ENCODE results near the gene FADS3. TPM values are rescaled to one million over a fixed set of nuclear protein-coding genes. Genes with fewer than 3 reads are reported as not detected.

FADS3 gene
- total and polyA plus RNA-seq, 9 donors, result 10.6 to 85.8 (median 41.3) TPM

GRCh38 chr11:61923166-61924063 lies 32.1 kb upstream of the FADS3 start:
- peak; percentile 10 for TF ChIP-seq POLR2A (IDR thresholded peaks at IDR 0.05)
- TF ChIP-seq CTCF (IDR thresholded peaks at IDR 0.05), result no peak
- Histone ChIP-seq H3K27ac (peak overlapping the region; percentile 76 to 98), H3K36me3 (no peaks in the 10 kb centered on the region), H3K4me1 (ENCODE audit: insufficient read depth) (peaks cover 21% of the 10 kb centered on the region), H3K4me3 (no peak overlapping the region), H3K9me3 (no peaks in the 10 kb centered on the region), H3K27me3 (no peaks in the 10 kb centered on the region)
- intact Hi-C loops (cut with DNase I), result no loop called here
- DNase-seq, result peak; percentile 80 to 85 (median 82)
- WGBS, 3 donors, result 6 to 17% (median 14%) methylated on average over 18 of the region's 18 CpGs

- Histone ChIP-seq H3K27ac (peak overlapping the region; percentile 76 to 98), H3K27me3 (no peaks in the 10 kb centered on the region), H3K4me3 (no peak overlapping the region), H3K36me3 (no peaks in the 10 kb centered on the region), H3K4me1 (ENCODE audit: insufficient read depth) (peaks cover 26% of the 10 kb centered on the region), H3K9me3 (no peaks in the 10 kb centered on the region)
- DNase-seq, result peak; percentile 84 to 94 (median 91)
- intact Hi-C loops (cut with DNase I), result no loop called here
- WGBS, 3 donors, result 1 to 8% (median 7%) methylated on average over 6 of the region's 6 CpGs
- TF ChIP-seq EP300 (IDR thresholded peaks at IDR 0.05) (peak; percentile 45), POLR2A (IDR thresholded peaks at IDR 0.05) (no peak)
These were observed 31.2 kb upstream of the FADS3 start for GRCh38 chr11:61922539-61922938.

DNA sequence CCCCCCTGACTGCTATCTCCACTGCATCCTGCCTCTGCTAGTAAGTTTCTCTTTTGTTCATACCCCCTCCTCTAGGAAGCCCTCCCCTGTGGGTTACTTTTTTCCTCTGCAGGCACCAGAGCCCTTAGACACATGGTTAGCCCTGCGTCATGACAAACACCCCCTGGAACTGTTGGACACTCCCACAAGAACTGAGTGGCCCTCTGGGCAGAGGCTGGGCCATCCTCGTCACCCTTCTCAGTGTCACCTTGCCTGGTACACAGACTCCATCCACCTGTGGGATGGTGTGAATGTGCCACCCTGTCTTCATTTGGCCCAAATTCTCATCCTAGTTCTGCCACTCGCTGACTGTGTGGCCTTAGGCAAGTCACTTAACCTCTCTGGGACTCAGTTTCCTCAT lies 30.1 kb upstream of the FADS3 start:
- Histone ChIP-seq H3K9me3 (no peaks in the 10 kb centered on the region), H3K27me3 (no peaks in the 10 kb centered on the region), H3K4me3 (no peak overlapping the region), H3K4me1 (ENCODE audit: insufficient read depth) (peaks cover 26% of the 10 kb centered on the region), H3K27ac (peak overlapping the region in 1 of 2 donors; percentile 1), H3K36me3 (no peaks in the 10 kb centered on the region)
- DNase-seq, result peak in 3 of 5 donors; percentile 14 to 29 (median 17)
- 89 to 93% (median 90%) methylated on average over 3 of the region's 3 CpGs for WGBS, 3 donors
- no peak for TF ChIP-seq CTCF (IDR thresholded peaks at IDR 0.05)
- TF ChIP-seq EP300 (IDR thresholded peaks at IDR 0.05), result no peak
- no peak for TF ChIP-seq POLR2A (IDR thresholded peaks at IDR 0.05)
- intact Hi-C loops (cut with DNase I), result no loop called here

DNA sequence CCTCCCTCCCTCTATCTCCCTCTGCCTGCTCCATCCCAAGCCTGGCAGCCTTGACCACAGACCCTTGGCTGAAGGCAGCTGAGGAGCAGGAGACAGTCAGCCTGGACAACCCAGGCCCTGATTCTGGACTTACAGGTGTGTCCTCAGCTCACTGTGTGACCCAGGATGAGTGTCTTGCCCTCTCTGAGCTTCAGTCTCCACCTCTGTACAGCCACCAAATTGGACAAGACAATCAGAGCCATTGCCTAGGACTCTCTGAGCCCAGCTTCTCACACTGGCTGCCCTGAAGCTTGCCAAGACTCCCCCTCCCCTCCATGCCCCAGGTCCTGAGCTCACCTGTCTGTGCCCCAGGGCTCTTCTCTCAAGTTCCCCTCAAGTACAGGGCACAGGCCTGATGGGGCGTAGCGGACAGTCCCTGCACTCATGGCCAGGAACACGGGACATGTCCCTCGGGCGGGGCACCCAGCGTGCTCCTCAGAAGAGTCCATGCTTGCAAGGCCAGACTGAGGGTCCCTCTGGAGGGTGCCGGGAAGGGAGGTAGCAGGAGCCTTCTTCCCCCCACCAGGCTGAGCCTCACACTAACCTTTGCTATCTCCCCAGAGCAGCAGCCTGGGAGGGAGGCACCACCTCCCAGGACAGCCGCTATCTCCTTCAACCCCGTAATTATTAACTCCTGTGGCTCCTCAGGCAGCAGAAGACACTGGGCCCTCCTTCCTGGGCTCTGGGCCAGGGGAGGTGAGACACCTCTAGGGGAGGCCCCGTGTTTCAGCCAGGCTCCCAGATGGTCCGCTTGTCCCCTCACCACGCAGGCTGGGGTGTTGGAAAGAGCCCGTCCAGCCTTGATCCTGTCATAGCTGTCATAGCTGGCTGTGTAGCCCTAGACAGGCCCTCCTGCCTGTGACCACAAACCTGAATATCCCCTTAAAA lies 28.6 kb upstream of the FADS3 start:
- H3K4me1 ChIP-seq (ENCODE audit: insufficient read depth), result peaks cover 28% of the 10 kb centered on the region
- peak; percentile 17 to 48 (median 41) for DNase-seq
- TF ChIP-seq POLR2A (IDR thresholded peaks at IDR 0.05) (no peak), EP300 (IDR thresholded peaks at IDR 0.05) (no peak), CTCF (IDR thresholded peaks at IDR 0.05) (no peak)
- no peaks in the 10 kb centered on the region for H3K27me3 ChIP-seq
- intact Hi-C loops (cut with DNase I), result no loop called here
- H3K36me3 ChIP-seq, result no peaks in the 10 kb centered on the region
- H3K4me3 ChIP-seq, result no peak overlapping the region
- 59 to 72% (median 68%) methylated on average over 13 of the region's 13 CpGs for WGBS, 3 donors
- H3K9me3 ChIP-seq, result no peaks in the 10 kb centered on the region
- H3K27ac ChIP-seq, result peak overlapping the region in 1 of 2 donors; percentile 27

Measured in ovary (tissue), 9 donors.